HG03280 (cell line): ENCODE measurements around the gene ELOB.

Source experiments
- ATAC-seq: cut with Tn5 transposase; IDR thresholded peaks from one replicate; pipeline ENCODE4 v1.9.1; 2021; ENCODE audit warnings: mild to moderate bottlenecking, moderate library complexity; ENCODE audit not compliant: unreplicated experiment

ELOB gene

DNA sequence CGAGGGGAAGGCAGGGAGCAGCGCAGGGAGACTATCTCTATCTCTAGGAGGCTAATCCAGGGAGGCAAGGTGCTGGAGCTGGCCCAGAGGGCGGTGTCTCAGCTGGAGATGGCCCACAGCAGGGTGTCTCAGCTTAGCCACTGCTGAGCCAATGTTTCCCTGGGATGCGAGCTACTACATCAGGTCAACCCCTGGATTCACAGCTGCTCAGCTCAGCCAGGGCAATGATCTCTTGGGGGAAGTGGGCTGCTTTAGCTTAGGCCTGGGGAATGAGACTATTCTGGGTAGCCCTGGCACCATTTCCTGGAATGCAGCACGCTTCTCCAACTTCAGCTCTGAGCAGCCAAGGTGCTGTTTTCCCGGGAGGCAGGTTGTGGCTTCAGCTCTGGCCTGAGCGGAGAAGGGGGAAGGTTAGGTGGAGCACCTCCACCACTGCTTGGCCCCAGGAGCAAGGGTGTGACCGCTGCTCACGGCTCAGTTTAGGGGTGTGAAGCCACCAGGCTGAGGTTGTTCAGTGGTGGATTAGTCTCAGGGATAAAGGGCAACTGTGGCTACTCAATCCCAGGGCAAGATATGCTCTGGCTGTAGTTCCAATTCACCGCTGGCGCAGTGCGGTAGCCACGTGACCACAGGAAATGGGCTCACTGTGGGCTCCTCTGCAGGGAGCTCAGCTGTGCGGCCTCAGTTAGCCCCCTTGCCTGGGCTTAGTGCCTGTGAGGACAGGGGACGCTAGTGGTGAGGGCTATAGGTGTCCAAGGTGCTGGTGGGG, 34.8 kb upstream of the ELOB start:
- no peak for ATAC-seq

GRCh38 chr16:2810651-2811050, 33.6 kb upstream of the ELOB start:
- no peak for ATAC-seq

GRCh38 chr16:2809149-2809760, 32.2 kb upstream of the ELOB start:
- ATAC-seq, result no peak

DNA sequence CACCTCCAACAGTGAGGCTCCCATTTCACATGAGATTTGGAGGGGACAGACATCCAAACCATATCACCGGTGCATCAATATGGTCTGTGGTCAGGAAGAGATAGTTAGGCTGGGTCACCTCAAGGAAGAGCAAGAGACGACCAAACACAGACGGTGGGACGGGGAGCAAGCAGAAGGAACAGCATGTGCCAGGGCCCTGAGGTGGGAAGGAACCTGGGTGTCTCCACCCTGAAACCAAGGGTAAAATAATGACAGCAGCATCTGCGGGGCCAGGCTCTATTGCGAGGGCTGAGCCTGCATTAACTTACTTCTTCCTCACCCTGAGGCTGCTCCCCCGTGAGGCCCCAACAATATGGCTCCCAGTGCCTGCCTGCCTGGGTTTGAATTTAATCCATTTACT, 31.1 kb upstream of the ELOB start:
- ATAC-seq, result no peak

- no peak for ATAC-seq
Measured at GRCh38 chr16:2806286-2806685, 29.2 kb upstream of the ELOB start.

DNA sequence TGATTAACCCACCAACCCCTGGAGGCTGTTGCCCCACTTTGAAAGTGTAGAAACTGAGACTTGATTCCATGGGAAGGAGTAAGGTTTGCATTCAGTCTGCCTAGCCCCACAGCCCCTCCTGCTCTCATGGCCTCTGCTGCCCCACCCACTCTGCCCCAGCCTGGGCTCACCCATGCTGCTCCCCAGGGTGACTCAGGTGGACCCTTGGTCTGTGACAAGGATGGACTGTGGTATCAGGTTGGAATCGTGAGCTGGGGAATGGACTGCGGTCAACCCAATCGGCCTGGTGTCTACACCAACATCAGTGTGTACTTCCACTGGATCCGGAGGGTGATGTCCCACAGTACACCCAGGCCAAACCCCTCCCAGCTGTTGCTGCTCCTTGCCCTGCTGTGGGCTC, 27.6 kb upstream of the ELOB start:
- no peak for ATAC-seq

GRCh38 chr16:2803545-2804195, 26.6 kb upstream of the ELOB start:
- no peak for ATAC-seq

- ATAC-seq, result no peak
Measured at GRCh38 chr16:2799859-2800226, 22.8 kb upstream of the ELOB start.

- ATAC-seq, result no peak
Measured at GRCh38 chr16:2799205-2799858, 22.3 kb upstream of the ELOB start.

- no peak for ATAC-seq
Measured at GRCh38 chr16:2798723-2799204, 21.7 kb upstream of the ELOB start.

GRCh38 chr16:2795395-2796143, 18.5 kb upstream of the ELOB start:
- ATAC-seq, result no peak

DNA sequence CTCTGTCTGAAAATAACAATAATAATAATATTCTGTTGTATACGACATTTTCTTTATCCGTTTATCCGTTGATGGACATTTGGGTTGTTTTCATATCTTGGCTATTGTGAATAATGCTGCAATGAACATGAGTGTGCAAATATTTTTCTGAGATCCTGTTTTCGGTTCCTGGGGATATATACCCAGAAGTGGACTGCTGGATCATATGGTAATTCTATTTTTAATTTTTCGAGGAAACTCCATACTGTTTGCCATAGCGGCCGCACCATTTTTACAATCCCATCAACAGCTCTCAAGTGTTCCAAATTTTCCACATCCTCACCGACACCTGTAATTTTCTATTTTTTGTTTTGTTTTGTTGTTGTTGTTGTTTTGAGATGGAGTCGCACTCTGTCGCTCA, 15.9 kb upstream of the ELOB start:
- ATAC-seq, result no peak

- ATAC-seq, result no peak
Measured at GRCh38 chr16:2791174-2791573, 14.1 kb upstream of the ELOB start.

- no peak for ATAC-seq
Measured at GRCh38 chr16:2790631-2791030, 13.6 kb upstream of the ELOB start.

DNA sequence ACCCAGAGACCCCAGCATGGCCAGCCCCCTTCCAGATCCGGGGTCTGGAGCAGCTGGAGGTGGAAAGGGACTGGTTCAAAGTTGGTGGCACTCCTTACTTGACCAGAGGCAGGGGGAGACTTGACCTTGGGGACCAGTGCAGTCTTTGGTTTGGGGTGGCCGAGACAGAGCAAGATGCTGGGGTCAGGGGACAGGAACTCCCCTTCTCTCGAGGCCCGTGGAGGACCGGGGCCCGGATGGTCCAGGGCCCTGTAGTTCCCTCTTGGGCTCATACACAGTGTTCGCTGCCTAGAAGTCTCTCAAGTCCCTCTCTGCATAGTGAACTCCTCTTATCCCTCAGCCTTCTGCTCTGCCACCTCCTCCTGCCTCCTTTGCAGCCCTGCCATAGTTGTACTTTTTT, 10.9 kb upstream of the ELOB start:
- ATAC-seq, result no peak

DNA sequence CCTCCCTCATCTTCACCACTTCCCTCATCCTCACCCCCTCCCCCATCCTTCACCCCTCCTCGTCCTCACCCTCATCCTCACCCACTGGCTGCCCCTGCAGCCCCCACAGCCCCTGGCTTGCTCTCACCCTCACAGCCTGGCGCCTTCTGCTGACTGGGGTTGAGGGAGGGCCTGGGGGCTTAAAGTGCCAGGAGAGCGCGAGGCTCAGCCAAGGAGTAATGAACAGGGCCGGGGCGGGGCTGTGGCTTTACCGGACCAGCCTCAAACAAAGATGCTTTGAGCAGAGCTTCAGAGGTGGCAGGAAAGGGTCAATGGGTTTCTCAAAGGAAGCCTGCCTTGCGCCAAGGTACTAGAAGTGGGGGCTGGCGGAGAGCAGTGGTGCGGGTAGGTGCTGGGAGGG, 10.3 kb upstream of the ELOB start, which contains the start of gene PRSS33:
Gene PRSS33 (minus strand): TSS at position 155 of the 400 bp plus-strand sequence. CDS start 1,013 bp downstream, outside the sequence.
- no peak for ATAC-seq

- ATAC-seq, result no peak
Measured at GRCh38 chr16:2786826-2787151, 9.7 kb upstream of the ELOB start.

- no peak for ATAC-seq
Measured at GRCh38 chr16:2786061-2786825, 9.2 kb upstream of the ELOB start.

DNA sequence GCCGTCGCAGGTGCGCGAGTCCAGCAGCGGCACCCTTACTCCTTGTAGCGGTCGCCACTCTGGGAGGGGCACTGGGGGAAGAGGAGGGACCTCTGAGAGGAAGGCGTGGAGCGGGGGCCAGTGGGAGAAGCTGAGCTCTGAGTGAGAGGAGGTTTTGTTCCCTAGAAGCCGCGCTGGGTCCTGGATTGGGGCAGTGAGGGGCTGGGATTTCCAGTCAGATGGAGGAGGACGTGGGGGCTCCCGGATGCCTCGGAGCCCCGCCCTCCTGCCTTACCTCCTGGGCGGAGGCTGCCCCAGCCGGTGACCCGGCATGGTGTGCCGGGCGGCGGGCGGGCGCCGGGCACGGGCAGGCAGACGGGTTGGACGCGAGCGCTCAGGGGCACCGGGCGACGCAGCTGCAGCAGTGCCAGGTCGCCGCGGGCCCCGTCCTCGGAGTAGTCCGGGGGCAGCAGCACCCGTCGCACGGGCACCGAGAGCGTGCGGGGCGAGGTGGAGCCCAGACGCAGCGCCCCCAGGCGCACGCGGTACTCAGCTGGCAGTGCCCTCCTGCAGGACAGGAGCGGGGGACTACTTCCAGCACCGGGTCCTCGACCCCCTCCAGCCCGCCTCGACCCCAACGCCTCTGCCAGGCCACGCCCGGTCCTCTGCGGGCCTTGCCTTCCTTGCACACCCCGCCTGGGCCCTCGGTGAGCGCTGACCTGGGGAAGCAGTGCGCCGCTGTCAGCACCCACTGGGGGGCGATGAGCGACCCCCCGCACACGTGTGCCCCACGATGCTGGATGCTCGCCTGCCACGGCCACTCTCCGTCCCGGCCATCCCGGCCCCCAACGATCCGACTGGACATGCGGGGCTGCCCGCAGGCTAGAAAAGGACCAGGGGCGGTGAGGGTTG, 8.3 kb upstream of the ELOB start:
- ATAC-seq, result no peak
